Activated CD4-positive, alpha-beta T cell treated with anti-CD3 and anti-CD28 coated beads for 36 hours (primary cell): Measurements from ENCODE around the gene MED9. TPM values are rescaled to one million over a fixed set of nuclear protein-coding genes. Genes with fewer than 3 reads are reported as not detected.

Experiments
- ATAC-seq: fragments of 200-7000 bp; cut with Tn5 transposase; one replicate; pipeline ENCODE4 v1.10.0; 2021; ENCODE audit warnings: mild to moderate bottlenecking, moderate library complexity
- CTCF ChIA-PET: fragments of 350-600 bp; sonication (Branson Sonifier 250); formaldehyde crosslinking; loops from one replicate; lab custom pipeline; 2021; ENCODE audit warnings: antibody characterized with exemption; lab: Charles Lee
- POLR2A ChIA-PET: fragments of 350-600 bp; sonication (Branson Sonifier 250); formaldehyde crosslinking; loops from one replicate; lab custom pipeline; 2021; ENCODE audit warnings: antibody characterized with exemption, inconsistent platforms; lab: Charles Lee
- DNase-seq: peaks from one replicate; pipeline ENCODE4 v3.0.0-alpha.2; 2020
- H3K27ac Mint-ChIP-seq: one replicate; pipeline ENCODE4 v1.8.0; 2021; ENCODE audit warnings: mixed read lengths
- H3K27me3 Mint-ChIP-seq: one replicate; pipeline ENCODE4 v1.8.0; 2021; ENCODE audit warnings: mixed read lengths
- H3K36me3 Mint-ChIP-seq: one replicate; pipeline ENCODE4 v1.8.0; 2021; ENCODE audit warnings: low read depth, mixed read lengths
- H3K4me1 Mint-ChIP-seq: one replicate; pipeline ENCODE4 v1.8.0; 2021; ENCODE audit warnings: mixed read lengths
- H3K4me3 Mint-ChIP-seq: one replicate; pipeline ENCODE4 v1.8.0; 2021; ENCODE audit warnings: mild to moderate bottlenecking, moderate library complexity, mixed read lengths
- H3K9me3 Mint-ChIP-seq: one replicate; pipeline ENCODE4 v1.8.0; 2021; ENCODE audit warnings: low read depth, mixed read lengths
- intact Hi-C, 2 experiments: fragments of 100-400 bp; cut with DNase I in 1 of 2; cut with micrococcal nuclease in 1 of 2; formaldehyde crosslinking; loops; one replicate each; pipeline versions ENCODE4 v1.14.2 to v1.15.1; 2022 to 2024; cut with DNase I, micrococcal nuclease
- total RNA-seq, 2 experiments: library from RNA; stranded (reverse); gene quantifications; one replicate each; pipeline ENCODE4 v1.2.3, GENCODE V29; 2021

The MED9 gene
- total RNA-seq, 2 experiments from 2014 or later = 12.2 to 14.3 TPM

DNA sequence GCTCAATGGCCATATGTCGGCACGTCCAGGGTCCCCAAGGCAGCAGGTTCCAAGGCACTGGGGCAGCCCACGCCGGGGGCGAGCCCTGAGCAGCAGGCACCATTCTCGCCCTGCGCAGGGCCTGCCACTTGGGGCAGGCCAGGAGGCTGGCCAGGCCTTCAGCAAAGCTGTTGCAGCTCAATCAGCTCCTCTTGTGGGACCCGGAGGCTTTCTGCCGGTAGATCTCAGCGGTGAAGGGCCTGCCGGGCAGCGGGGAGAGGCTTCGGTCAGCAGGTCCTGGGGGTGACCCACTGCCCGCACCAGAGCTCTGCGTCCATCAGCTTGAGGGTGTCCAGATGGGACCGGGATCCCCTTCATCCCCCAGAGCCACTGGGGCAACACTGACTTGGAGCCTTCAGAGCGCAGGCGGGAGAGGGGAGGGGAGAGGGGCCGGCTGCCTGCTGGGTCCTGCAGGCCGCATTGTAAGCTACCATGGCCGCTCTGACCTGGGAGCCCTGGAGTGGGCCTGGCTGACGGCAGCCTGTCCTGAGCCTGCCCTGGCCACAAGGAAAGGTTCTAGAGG is 28.9 kb downstream of the MED9 start:
- Mint-ChIP-seq H3K4me1 (no peaks in the 10 kb centered on the region), H3K27me3 (peaks cover 6% of the 10 kb centered on the region), H3K4me3 (no peak overlapping the region), H3K36me3 (no peaks in the 10 kb centered on the region), H3K27ac (no peak overlapping the region), H3K9me3 (no peaks in the 10 kb centered on the region)
- ATAC-seq (no peak), DNase-seq (no peak)
- ChIA-PET POLR2A (no interaction called here), CTCF (interaction anchor here (2.5 kb wide), 1 partner anchor 9 kb away, joined by 14 read pairs; the partner anchor contains the start of gene RASD1)
- intact Hi-C loops = no loop called here

DNA sequence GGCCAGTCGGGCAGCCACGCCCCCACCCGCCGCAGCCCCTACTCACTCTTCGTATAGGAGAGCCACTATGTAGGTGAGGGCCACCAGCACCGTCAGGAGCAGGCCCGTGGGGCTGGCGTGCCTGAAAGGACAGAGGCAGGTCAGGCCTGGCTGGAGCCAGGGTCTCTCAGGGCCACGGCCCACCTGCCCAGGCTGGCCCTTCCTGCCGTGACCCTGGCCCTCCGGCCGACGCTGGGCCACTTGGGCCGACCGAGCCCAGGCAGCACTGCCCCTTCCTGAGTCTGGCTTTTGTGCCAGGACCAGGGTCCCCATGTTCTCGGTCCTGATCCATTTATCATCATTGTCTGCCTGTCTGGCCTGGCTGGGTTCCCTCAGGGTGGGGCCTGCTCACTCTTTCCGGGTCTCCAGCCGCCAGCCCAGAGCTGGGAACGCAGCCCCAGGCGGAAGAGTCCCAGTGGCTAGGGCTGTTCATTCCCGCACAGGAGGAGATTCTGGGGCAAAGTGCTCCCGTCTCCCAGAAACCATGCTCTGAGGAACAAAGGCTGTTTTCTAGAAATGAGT is 29.5 kb downstream of the MED9 start:
- Mint-ChIP-seq H3K4me1 (peaks cover 2% of the 10 kb centered on the region), H3K27me3 (peaks cover 6% of the 10 kb centered on the region), H3K27ac (no peak overlapping the region), H3K4me3 (no peak overlapping the region), H3K36me3 (no peaks in the 10 kb centered on the region), H3K9me3 (no peaks in the 10 kb centered on the region)
- ATAC-seq (no peak), DNase-seq (no peak)
- intact Hi-C loops = no loop called here
- ChIA-PET CTCF (interaction anchor here (2.5 kb wide), 1 partner anchor 9 kb away, joined by 14 read pairs; the partner anchor contains the start of gene RASD1), POLR2A (no interaction called here)

DNA sequence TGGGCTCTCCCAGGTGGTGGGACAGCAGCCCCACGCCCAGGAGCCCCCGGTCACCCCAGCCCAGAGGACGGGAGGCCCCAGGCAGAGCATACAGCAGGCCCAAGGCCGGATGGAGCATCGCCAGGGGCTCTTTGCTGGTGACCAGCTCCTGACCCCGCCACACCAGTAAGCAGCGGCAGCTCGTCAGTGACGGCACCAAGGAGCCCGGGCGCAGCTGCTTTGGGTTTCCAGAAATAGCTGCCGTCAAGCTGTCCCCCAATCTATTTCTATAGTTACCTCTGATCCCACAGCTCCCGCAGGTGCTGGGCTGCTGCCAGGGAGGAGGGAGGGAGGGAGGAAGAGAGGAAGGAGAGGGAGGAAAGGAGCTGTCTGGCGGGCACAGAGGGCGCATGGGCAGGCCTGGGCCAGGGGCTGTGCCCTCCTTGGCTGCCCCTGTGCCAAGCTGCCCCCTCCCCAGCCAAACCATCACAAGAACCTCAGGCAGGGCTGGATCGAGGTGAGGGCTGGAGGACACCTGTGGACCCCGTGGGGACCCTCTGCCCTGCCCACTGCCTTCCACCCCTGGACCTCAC is 30.2 kb downstream of the MED9 start:
- no peaks in the 10 kb centered on the region for H3K36me3 Mint-ChIP-seq
- ChIA-PET POLR2A (interaction anchor here (0.7 kb wide), 1 partner anchor 37 kb away, joined by 3 read pairs; no protein-coding TSS in a partner anchor), CTCF (interaction anchor here (0.6 to 2.5 kb wide), 3 partner anchors 10 to 401 kb away, joined by 3 to 14 read pairs (median 4); partner anchors contain the start of gene RASD1)
- DNase-seq (no peak), ATAC-seq (no peak)
- peaks cover 4% of the 10 kb centered on the region for H3K27me3 Mint-ChIP-seq
- H3K4me3 Mint-ChIP-seq = no peak overlapping the region
- H3K27ac Mint-ChIP-seq = no peak overlapping the region
- intact Hi-C loops = no loop called here
- no peaks in the 10 kb centered on the region for H3K9me3 Mint-ChIP-seq
- peaks cover 2% of the 10 kb centered on the region for H3K4me1 Mint-ChIP-seq

DNA sequence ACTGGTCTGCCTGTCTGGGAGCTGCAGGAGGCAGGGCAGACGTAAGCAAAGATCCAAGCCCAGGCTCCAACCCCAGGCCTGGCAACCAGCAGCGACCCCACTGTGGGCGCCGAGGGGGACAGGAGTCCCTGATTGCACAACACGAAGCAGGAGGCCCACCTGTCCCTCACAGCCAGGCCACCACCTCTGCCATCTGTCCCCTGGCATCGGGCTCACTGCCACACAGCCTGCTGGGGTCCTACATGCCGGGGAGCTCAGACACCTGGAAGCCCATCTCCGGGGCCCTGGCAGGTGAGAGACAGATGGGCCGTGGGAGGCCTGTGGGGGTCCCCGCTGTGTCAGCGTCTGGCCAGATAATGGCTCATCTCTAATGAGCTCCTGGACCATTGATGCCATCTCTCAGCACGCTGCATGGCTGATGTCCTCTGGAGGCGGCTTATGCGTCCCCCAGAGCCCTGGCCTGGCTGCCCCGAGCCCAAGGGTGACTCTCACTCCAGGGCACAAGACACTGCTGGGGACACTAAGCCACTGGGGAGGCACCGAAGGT is 30.7 kb downstream of the MED9 start:
- H3K27me3 Mint-ChIP-seq = no peaks in the 10 kb centered on the region

DNA sequence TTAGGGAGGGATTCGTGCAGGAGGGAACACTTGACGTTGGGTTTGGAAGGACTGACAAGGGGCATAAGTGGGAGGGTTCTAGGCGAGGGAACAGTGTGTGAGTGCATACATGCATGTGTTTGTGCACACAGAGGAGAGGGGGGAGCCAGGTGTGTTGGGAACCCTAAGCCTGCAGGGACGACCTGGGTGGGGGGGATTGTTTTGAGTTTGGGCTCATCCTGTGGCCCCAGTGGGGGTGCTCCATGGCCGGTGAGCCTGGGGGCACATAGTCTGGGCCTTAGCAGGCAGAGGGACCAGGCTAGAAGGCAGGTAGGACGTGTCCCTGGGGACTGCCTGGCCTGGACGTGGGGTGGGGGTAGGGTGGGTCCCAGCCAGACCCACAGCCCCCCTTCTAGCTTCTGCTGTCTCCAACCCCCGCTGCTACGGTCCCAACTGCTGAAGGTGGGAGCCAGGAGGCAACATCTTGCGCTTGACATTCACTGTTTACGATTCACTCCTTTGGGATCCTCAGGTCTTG is 31.3 kb downstream of the MED9 start:
- intact Hi-C loops = no loop called here
- no peak overlapping the region for H3K27ac Mint-ChIP-seq
- DNase-seq = no peak
- H3K4me1 Mint-ChIP-seq = peaks cover 2% of the 10 kb centered on the region
- no peaks in the 10 kb centered on the region for H3K27me3 Mint-ChIP-seq
- POLR2A ChIA-PET = no interaction called here
- H3K36me3 Mint-ChIP-seq = no peaks in the 10 kb centered on the region
- no peak for ATAC-seq
- no peak overlapping the region for H3K4me3 Mint-ChIP-seq
- H3K9me3 Mint-ChIP-seq = no peaks in the 10 kb centered on the region
- CTCF ChIA-PET = interaction anchor here (0.8 kb wide), 1 partner anchor 28 kb away, joined by 3 read pairs; no protein-coding TSS in a partner anchor

More for the DNA sequence above, 30.7 kb downstream of the MED9 start:
- Mint-ChIP-seq H3K4me1 (peaks cover 2% of the 10 kb centered on the region), H3K9me3 (no peaks in the 10 kb centered on the region), H3K4me3 (no peak overlapping the region), H3K27ac (no peak overlapping the region), H3K36me3 (no peaks in the 10 kb centered on the region)
- ATAC-seq (no peak), DNase-seq (no peak)
- CTCF ChIA-PET = interaction anchor here (0.6 to 2.5 kb wide), 4 partner anchors 11 to 400 kb away, joined by 3 to 14 read pairs (median 4); partner anchors contain the start of gene RASD1
- intact Hi-C loops = no loop called here
- POLR2A ChIA-PET = interaction anchor here (0.7 kb wide), 1 partner anchor 37 kb away, joined by 3 read pairs; no protein-coding TSS in a partner anchor

DNA sequence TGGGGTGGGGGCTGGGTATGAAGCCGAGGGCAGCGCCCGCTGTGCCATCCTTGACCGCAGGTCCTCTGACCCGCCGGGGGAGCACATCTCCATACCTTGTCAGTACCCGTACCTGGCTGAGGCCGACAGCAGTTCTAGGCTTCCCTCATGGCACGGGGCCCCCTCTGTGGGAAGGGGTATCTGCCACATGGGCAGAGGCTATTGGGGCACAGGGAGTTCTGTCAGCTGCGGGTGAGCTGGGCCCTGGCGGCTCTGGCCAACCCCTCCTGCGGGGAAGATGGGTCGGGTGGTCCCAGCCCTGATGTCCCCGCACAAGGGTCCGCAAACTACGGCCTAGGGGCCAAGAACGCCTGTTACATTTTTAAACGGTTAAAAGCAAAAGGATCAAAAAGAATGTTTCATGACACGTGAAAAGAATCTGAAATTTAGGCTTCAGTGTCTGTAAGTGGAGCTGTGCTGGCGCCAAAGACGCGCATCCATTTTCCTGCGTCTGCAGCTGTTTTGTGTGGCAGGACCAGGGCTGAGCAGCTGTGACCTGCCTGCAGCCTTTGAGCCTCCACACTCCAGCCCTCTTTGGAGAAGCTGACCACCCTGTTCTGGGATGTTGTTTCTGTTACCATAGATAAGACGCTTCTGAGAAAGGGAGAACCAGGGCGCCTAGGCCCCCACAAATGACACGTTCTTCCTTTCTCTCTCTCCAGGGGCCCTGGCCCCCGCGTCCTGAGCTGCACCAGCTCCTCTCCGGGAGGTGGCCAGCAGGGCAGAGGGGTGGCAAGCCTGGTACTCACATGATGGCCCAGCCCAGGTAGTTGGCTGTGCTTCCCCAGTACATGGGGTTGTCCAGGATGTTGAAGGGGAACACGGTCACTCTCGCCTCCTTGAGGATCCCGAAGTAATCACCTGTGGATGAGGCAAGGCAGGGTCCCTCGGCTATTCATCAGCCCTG is 32.1 kb downstream of the MED9 start:
- ATAC-seq (no peak), DNase-seq (no peak)
- Mint-ChIP-seq H3K4me1 (peaks cover 2% of the 10 kb centered on the region), H3K27ac (no peak overlapping the region), H3K27me3 (no peaks in the 10 kb centered on the region), H3K36me3 (no peaks in the 10 kb centered on the region), H3K9me3 (no peaks in the 10 kb centered on the region), H3K4me3 (no peak overlapping the region)
- ChIA-PET CTCF (interaction anchor here (0.8 to 1.3 kb wide), 2 partner anchors 12 to 28 kb away, joined by 3 to 4 read pairs; no protein-coding TSS in a partner anchor), POLR2A (no interaction called here)
- intact Hi-C loops = no loop called here

DNA sequence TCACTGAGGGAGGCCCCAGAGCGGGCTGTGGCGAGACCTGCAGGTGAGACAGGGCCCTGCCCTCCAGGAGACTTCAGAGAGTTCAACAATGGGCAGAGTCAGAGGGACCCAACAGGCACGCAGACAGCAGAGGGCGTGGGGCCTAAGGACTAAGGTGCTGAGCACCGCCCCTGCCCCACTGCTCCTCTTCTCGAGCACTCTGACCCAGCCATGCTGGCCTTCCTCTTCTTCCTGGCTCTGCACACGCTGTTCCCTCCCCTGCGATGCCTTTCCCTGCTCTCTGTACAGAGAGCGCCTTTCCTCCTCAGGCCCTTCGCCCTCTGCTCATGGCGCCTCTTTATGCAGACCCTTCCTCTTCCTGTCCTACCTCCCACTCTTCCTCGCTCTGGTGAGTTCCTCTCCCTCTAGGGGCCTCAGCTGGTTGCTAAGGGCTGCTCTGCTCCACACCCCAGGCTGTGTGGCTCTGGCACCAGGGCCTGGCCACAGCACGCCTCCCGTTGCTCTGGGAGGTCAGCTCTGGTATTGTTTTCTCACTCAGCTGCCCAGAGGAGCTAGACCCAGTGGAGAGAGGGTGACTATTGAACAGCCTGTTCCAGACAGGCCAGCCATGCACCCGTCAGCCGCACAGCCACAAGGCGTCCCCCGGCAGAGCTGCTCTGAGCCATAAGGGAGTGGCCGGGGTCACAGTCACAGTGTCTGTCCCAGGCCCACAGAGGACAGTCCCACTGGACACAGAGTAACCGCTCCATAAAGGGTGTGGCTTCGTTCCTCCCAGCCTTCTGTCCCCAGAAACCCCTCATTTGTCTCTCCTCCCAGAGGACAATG is 33.0 kb downstream of the MED9 start:
- CTCF ChIA-PET = interaction anchor here (1.3 kb wide), 1 partner anchor 13 kb away, joined by 4 read pairs; no protein-coding TSS in a partner anchor
- POLR2A ChIA-PET = no interaction called here
- Mint-ChIP-seq H3K9me3 (no peaks in the 10 kb centered on the region), H3K27ac (no peak overlapping the region), H3K4me1 (peaks cover 2% of the 10 kb centered on the region), H3K4me3 (no peak overlapping the region), H3K27me3 (no peaks in the 10 kb centered on the region), H3K36me3 (no peaks in the 10 kb centered on the region)
- no peak for DNase-seq
- intact Hi-C loops = no loop called here
- no peak for ATAC-seq

DNA sequence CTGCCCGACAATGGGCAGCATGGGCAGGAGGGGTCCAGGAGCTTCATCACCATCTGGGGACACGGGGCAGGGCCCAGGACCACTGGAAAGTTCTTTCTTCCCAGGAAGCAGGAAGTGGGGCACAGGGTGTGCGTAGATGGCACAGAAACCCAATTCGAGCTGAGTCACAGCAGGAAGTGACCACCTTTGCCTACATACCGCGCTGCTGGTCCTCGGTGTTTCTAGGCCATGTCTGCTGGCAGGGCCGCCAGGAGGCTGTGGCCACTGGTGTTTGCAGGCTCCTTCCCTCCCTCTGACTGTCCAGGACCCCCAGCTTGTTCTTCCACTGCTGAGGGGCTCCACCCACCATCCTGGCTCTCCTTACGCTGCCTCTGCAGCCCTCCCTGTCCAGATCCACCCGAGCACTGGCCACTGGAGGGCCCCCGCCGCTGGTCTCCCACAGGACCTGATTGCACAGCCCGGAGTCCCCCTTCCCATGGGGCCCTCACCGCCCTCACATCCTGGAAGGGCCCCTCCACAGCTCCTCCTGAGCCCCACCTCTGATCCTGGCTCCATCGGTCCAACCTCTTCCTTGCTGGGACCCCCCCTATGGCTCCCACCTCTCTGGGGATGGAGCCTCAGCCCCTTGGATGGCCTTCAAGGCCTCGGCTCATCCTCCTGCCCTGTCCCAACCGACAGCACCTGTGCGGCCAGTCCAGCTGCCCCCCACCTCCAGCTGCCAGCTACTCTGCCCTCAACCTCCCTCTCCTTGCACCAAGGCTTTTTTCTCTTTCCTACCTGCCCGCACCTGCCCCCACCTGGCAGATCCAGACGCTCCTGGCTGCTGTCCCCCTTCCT is 33.9 kb downstream of the MED9 start:
- ChIA-PET CTCF (no interaction called here), POLR2A (no interaction called here)
- DNase-seq = no peak

DNA sequence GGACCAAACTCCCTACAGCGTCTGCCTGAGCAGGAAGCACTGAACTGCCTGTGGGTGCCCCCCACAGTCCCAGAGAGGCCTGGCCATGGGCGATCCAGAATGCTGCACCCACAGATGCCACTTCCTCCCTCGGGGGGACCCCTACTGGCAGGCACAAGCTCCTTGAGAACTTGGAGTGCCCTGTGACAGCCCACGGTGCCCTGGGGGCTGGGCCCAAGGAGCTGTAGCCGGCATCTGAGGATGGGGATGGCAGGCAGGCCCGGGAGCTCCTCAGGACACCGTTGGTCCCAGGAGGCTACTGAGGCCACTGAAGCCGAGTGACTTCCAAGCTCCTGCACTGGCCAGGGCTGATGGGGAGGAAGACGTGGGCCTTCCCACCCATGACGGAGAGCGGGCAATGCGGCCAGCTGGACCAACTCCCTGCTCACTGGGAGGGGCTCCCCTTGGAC is 34.5 kb downstream of the MED9 start:
- Mint-ChIP-seq H3K36me3 (no peaks in the 10 kb centered on the region), H3K4me1 (peaks cover 5% of the 10 kb centered on the region), H3K27ac (no peak overlapping the region), H3K9me3 (no peaks in the 10 kb centered on the region), H3K4me3 (no peak overlapping the region), H3K27me3 (no peaks in the 10 kb centered on the region)
- ChIA-PET CTCF (interaction anchor here (1.1 to 1.2 kb wide), 2 partner anchors 20 to 60 kb away, joined by 3 to 4 read pairs; no protein-coding TSS in a partner anchor), POLR2A (no interaction called here)
- ATAC-seq = no peak
- DNase-seq = no peak
- intact Hi-C loops = no loop called here

More for the DNA sequence above, 33.9 kb downstream of the MED9 start:
- H3K4me1 Mint-ChIP-seq = peaks cover 2% of the 10 kb centered on the region
- intact Hi-C loops = no loop called here
- no peak overlapping the region for H3K27ac Mint-ChIP-seq
- H3K9me3 Mint-ChIP-seq = no peaks in the 10 kb centered on the region
- no peak overlapping the region for H3K4me3 Mint-ChIP-seq
- H3K36me3 Mint-ChIP-seq = no peaks in the 10 kb centered on the region
- ATAC-seq = no peak
- no peaks in the 10 kb centered on the region for H3K27me3 Mint-ChIP-seq
